HG02943 (cell line): ENCODE measurements around the gene TSPAN32.
"Not testable (repeated sequence)": the region's sequence is repeated elsewhere in the genome, so short reads cannot be mapped to it uniquely, and the experiment has no call there.

ENCODE experiments used
- ATAC-seq: cut with Tn5 transposase; IDR thresholded peaks from one replicate; pipeline ENCODE4 v1.9.1; 2021; ENCODE audit warnings: mild to moderate bottlenecking, low read depth, moderate library complexity; ENCODE audit not compliant: unreplicated experiment

TSPAN32 gene

DNA sequence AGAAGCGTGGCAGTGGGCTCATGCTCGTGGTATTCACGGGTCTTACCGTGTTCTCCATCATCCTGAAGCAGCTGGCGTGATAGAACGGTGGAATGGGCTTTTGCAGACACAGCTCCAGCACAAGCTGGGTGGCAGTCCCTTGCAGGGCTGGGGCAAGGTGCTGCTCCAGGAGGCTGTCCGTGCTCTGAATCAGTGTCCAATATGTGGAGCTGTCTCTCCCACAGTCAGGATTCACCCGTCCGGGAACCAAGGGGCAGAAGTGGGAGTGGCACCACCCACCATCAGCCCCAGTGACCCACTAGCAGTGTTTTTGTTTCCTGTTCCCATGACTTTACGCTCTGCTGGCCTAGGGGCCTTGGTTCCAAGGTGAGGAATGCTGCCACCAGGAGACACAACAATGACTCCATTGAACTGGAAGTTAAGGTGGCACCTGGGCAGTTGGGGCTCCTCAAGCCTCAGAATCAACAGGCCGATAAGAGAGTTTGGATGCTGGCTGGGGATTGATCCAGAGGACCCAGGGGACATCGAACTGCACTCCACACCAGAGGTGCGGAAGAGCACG, 58.3 kb downstream of the TSPAN32 start:
- no peak for ATAC-seq

DNA sequence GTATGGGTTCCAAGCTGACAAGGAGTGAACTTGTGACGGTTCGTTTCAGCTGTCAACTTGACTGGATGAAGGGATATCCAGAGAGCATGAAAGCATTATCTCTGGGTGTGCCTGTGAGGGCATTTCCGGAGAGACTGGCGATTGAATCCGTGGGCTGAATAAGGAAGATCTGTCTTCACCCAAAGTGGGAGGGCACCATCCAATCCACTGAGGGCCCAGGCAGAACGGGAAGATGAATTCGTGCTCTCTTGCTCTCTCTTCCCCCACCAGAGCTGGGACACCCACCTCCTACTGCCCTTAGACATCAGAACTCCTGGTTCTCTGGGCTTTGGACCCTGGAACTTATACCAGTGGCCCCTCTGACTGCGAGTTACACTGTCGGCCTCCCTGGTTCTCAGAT, 59.8 kb downstream of the TSPAN32 start:
- no peak for ATAC-seq

DNA sequence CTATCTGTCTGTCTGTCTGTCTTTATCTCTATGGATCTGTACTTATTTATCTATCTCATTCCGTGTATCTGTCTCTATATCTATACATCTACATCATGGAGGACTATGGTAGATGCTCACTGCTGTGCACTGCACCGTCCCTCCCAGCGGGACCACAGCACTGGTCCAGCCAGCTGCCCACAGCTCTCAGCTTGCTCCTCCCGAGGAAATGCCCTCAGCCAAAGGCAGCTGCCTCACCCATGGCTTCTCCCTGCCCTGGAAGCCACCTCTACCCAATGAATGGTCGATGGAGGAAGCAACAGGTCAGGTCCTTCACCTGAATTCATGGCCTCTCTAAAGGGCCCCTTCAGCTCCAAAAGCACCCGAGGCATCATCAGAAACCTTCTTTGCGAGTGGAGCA, 60.6 kb downstream of the TSPAN32 start:
- no peak for ATAC-seq

DNA sequence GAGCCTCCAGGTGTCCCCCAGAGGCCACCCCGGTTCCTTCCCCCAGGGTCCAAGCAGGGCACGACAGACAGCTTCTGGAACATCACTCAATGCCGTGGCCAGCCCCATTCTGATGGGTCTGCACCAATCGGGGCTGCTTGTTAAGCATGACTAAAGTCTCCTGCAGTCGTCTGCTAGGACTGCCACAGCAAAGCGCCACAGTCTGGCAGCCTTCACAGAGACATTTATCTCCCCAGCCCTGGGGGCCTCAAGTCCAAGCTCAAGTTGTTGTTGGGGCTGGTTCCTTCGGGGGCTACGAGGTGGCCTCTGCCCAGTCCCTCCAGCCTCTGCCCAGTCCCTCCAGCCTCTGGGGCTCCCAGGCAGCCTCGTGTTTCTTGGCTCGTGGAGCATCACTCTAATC, 61.3 kb downstream of the TSPAN32 start:
- ATAC-seq, result no peak

DNA sequence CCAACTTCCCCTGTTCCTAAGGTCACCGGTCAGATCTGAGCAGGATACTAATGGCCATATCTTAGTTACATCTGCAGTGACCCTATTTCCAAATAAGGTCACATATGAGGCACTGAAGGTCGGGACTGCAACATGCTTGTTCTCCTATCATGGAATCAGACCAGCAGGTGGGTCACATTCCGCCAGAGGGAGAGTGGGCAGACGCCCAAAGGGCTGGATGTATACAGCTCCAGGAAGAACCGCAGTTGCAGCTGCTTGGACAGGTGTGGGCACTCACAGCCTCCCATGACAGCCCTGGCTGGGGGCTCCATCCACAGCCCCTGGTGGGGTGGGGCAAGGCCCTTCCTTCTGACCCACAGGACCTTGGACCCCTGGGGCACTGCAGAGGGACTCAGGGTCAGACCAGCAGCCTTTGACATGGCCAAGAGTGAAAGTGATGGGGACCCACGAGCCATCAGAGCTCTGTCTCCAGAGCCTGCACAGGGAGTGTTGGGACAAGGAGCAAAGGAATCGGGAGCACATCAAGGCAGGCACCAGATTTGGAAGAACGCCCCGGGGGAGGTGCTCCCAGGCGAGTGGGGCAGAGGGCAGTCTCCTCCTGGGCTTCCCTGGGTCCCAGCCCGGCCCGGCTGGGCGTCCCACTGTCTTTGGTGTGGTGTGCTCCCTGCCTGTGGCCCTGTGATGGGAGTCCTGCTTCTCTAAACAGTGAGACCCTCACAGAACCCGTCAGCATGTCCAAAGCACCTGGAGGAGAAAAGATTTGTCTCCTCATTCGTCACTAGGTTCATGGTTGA, 62.0 kb downstream of the TSPAN32 start:
- ATAC-seq, result no peak

DNA sequence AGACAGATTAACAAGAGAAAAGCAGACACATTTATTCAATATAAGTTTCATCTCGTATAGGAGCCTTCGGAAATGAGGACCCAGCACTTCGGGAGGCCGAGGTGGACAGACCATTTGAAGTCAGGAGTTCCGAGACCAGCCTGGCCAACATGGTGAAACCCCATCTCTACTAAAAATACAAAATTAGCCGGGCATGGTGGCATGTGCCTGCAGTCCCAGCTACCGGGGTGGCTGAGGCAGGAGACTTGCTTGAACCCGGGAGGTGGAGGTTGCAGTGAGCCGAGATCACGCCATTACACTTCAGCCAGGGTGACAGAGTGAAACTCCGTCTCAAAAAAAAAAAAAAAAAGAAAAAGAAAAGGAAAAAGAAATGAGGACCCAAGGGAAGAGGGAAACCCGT, 62.6 kb downstream of the TSPAN32 start:
- ATAC-seq, result not testable (repeated sequence)

DNA sequence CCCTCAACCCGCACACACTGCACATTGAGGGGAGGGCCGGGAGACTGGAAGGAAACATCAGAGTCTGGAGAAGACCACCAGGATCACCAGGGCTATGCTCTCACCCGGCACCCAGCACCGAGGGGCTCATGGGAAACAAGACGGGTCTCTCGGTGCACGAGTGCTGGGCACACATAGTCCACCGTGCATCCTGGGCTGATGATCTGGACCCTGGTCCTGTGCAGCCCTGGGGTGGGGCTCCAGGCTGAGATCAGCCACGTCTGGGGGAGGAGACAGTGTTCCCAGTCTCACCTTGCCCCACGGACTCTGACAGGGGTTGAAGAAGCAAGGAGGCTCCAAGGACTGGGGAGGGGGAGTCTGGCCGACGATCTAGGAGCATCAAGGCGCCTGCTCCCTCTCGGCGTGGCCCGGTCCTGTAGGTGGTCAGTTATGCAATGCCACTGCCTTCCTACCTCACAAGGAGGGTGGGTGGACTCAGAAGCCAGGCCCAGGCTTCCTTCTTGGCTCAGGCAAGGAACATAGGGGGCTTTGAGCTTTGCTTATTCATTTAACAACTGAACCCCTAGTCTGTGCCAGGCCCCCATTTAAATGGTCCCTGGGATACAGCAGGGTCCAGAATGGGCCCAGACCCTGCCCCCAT, 63.9 kb downstream of the TSPAN32 start:
- no peak for ATAC-seq

DNA sequence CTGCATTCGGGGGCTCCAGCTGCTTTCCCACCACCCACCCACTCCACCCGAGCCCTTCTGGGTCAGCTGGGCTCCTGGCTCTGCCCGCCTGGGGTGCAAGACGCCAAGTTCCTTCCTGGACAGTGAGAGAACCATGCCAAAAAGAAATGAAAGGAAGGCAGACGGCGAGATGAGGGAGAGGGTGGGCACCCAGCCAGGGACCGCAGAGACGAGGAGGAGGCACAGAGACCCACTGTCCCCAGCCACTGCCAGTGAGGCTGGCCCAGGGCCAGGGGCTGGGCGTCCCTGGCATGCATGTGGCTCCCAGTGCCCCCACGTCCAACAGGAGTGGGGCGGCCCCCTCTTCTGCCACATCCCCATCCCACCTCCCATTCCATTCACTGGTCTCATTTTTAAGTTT, 64.5 kb downstream of the TSPAN32 start:
- ATAC-seq, result no peak

DNA sequence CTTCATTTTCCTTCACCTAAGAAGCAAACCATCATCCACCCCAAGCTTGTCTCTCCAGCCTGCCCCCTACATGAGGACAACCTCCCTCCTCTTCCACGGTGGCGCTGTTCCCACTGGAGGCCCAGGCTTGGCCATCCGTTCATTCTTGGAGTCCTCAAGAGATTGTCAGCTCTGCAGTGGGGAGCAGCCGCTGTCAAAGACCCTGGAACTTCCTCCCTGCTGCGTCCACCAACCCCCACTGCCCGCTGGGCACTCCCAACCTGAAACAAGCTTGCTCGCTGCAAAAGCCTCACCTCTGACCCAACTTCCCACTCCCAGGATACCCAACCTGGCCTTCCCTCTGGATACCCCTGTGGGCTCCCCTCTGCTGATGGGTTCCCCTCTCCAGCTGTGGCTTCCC, 64.9 kb downstream of the TSPAN32 start:
- no peak for ATAC-seq

DNA sequence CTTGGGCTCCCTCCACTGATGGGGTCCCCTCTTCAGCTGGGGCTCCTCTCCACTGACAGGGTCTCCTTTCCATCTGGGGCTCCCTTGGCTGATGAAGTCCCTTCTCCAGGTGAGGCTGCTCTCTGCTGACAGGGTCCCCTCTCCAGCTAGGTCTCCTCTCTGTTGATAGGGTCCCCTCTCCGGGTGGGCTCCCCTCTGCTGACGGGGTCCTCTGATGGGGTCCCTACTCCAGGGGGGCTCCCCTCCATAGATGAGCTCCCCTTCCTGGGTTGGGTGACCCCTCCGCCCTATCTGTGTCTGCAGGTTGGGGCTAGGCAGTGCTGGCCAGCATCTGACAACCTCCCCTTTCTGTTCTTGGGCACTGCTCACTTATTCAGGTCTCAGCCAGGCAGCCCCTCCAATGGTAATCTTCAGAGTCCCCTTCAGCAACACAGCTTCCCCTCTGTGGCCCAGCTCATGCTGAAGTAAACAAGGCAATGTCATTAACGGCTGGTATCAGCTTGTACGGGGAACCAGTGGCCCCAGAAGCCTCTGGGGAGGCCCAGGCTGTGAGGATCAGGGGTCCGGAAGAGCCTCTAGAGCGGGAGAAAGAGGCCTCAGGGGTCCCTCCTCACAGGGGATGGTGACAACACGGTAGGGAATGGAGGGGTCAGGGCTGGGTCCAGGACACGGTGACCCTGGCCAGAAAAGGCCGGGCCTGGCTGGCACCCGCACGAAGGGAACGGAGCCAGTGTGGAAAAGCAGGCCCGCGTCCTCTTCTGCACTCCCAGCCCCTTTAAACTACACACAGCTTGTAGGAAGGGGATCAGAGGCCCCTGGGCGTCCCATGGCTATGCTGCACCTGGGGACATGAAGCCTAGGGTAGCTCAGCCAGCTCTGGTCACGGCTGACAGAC, 65.7 kb downstream of the TSPAN32 start:
- no peak for ATAC-seq
